SH-SY5Y (cell line): ENCODE results near the gene ARHGEF3.

Experiments used
- GATA2 ChIP-seq: IDR thresholded peaks from 2 replicates; pipeline ENCODE4 v1.6.1; 2011; ENCODE audit warnings: mild to moderate bottlenecking, low read depth, low read length
- GATA3 ChIP-seq: IDR thresholded peaks from 2 replicates; pipeline ENCODE4 v1.6.1; 2011; ENCODE audit warnings: low read depth, mild to moderate bottlenecking, low read length, moderate library complexity

- no peak for TF ChIP-seq GATA3
- TF ChIP-seq GATA2: no peak
Observed at GRCh38 chr3:56682462-56683121, 119.2 kb downstream of the ARHGEF3 start.
